Activated CD8-positive, alpha-beta memory T cell treated with anti-CD3 and anti-CD28 coated beads, Interleukin-2, amount 50 U/mL, for 1 hour (primary cell): ENCODE measurements around the gene TMEM59L.

ENCODE experiments used
- DNase-seq: peaks from one replicate; pipeline ENCODE4 v3.0.0-alpha.2; 2020; ENCODE audit errors: extremely low read depth

Gene TMEM59L

GRCh38 chr19:18637673-18638630, 25.3 kb downstream of the TMEM59L start:
- no peak for DNase-seq

DNA sequence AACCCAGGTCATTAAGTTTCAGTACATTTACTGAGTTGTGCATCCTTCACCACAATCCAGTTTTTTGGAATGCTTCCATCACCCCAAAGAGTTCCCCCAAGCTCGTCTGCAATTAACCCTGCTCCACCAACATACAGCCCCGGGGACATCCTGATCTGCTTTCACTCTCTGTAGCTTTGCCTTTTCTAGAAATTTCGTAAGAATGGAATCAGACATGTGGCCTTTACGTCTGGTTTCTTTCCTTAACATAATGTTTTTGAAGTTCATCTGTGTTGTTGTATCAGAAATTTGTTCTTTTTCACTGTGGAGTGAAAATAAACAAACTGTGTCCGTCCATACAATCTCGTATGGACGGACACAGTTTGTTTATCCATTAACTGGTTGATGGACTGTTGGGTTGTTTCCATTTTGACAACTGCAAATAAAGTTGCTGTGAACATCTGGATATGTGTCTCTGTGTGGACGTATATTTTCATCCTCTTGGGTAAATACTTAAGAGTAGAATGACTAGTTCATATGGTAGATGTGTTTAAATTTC, 27.1 kb downstream of the TMEM59L start:
- no peak for DNase-seq

DNA sequence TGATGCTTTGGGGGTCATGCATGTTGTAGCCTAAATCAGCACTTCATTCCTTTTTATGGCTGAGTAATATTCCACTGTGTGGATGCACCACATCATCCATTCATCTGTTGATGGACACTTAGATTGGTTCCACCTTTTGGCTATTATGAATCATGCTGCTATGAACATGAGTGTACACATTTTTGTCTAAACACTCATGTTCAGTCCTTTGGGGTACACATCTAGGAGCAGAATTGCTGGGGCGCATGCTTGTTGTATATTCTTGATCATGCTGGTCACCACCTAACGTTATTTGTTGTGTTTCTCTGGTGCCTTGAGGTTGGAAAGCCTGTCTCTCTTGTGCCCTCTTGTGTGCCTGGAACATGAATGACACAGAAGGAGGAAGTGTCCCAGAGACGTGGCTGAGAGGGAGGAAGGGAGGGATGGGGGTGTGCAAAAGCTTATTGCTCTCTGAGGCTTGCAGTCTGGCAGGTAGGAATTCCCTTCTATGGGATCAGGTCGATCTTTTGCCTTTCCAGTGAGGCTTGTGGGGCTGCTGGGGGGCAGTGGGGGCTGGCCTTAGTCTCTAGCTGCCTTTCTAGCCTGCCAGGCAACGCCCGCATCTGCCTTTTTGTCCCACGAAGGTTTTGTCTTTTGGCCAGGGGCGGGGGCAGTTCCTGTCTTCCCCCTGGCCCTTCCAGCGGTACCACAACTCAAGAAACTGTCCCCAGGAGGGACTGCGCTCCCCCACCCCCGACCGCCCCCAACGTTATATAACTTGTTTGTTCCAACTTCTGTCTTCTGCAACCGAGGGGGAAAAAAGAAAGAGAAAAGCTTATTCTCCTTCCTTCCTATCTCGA, 31.7 kb downstream of the TMEM59L start:
- no peak for DNase-seq

- no peak for DNase-seq
These were observed 32.4 kb downstream of the TMEM59L start for GRCh38 chr19:18645035-18645511.

DNA sequence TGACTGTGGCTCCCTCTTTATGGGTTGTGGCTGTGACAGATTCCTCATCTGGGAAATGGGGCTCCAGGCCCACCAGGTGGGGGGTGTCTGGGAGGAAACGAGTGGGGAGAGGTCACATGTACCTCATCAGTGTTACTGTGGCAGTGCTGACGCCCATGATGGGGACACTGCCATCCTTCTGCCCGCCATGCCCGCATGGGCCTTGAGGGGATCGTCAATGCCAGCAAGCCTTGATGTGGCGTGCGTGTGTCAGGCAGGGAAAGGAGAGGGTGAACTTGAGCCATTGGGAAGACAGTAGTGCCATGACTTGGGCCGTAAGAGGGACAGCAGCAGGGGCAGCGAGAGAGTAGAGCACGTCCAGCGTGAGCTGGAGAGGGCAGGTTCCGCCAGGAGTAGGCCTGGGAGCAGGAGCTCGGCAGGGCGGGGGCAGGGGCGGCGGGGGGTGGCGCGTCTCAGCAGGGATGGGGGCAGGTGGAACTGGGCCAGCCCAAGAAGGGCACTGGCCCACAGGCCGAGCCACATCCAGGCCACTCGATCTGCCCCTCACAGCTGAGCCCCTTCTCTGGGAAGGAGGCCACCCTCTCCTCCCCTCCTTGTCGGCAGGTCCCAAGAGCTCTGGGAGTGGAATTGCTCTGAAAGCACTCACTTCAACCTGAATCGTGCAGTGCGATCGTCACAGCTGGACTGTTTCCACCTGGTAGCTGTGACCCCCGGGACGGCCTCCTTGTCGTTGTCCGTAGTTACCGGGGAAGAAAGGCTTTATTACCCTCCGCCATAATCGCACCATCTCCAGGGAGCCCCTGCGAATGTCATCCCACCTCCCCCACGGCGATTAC, 34.1 kb downstream of the TMEM59L start:
- DNase-seq = no peak

GRCh38 chr19:18647371-18647767, 34.7 kb downstream of the TMEM59L start:
- DNase-seq = no peak

- no peak for DNase-seq
These were observed 35.1 kb downstream of the TMEM59L start for GRCh38 chr19:18647807-18648206.

DNA sequence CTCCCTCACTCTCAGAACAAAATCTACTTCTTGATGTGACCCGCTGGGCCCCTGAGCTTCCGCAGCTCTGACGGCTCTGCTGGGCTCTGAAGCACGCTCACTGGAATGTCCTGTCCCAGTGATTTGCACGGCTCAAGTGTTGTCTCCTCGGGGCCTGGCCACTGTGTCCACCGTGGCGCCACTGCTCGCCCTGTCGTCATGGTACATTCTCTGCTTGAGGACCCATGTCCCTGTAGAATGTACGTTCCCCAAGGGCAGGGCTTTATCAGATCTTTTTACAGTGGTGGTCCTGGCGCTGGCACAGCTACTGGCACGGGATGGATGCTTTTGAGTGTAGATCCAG, 36.3 kb downstream of the TMEM59L start:
- DNase-seq = no peak

GRCh38 chr19:18649371-18650020, 36.8 kb downstream of the TMEM59L start:
- no peak for DNase-seq

- no peak for DNase-seq
These were observed 37.3 kb downstream of the TMEM59L start for GRCh38 chr19:18650021-18650390.

DNA sequence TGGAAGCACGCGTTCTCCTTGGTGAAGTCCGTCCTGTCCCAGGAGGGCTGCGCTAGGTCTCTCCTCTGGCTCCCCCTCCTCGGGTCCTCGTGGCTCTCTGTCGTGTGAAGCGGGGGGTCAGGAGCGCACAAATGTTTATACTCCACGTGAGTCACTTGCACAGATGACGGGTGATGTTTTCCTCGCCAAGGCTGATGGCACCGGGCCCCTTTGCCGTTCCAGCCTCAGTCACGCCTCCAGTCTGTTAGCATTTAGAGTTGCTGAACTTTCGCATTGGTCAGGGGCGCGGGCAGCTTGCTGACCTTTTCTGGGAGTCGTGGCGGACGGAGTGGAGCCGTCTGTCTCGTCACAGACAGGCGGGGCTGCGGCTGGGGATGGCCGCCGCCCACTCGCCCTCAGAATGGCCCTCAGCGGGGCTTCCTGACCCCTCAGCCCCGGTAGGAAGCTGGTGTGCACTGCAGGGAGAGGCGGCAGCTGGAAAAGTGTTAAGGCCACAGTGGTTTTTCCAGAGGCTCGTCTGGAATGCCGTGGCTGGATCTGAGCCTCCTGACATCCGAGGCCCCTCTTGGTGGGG, 37.9 kb downstream of the TMEM59L start:
- no peak for DNase-seq

- no peak for DNase-seq
These were observed 38.6 kb downstream of the TMEM59L start for GRCh38 chr19:18651300-18651699.

- DNase-seq = no peak
These were observed 39.1 kb downstream of the TMEM59L start for GRCh38 chr19:18651733-18652132.

DNA sequence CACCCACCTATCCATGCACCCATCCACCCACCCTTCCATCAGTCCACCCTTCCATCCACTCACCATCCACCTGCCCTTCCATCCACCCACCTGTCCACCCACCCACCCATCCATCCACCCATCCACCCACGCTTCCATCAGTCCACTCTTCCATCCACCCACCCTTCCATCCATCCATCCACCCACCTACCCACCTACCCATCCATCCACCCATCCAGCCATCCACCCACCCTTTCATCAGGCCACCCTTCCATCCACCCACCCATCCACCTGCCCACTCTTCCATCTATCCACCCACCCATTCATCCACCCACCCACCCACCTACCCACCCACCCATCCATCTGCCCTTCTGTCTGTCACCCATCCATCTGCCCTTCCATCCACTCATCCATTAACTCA, 41.2 kb downstream of the TMEM59L start:
- no peak for DNase-seq

- DNase-seq = no peak
These were observed 41.8 kb downstream of the TMEM59L start for GRCh38 chr19:18654469-18654868.

DNA sequence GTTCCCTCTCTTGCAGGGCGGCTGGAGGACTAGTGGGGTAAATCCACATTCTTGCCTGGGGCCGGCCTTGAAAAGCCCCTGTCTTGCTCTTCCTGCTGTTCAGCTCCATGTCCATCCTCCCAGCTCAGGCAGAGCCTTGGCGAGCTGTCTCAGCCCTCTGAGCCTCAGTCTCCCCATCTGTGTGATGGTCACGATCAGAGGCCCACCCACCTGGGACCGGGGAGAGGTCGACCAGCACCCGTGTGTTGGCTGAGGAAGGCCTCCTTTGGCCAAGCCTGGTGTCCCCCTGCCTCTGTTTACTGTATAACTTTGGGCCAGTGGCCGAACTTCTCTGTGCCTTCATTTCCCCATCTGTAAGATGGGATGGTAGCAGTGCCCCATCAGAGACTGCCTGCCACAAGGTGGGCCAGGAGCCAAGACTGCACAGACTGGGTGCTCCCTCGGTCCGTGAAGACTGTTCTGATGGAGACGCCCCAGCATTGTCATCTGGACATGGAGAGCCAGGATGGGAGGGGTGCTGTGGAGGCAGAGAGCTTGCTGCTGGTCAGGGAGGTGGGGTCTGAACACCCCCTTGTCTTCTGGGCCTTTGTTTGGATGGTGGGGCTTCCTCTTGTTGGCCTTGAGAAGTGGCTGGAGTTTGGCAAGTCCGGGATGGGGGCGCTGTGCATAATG, 42.6 kb downstream of the TMEM59L start:
- no peak for DNase-seq

- DNase-seq = no peak
These were observed 43.8 kb downstream of the TMEM59L start for GRCh38 chr19:18656337-18657086.

DNA sequence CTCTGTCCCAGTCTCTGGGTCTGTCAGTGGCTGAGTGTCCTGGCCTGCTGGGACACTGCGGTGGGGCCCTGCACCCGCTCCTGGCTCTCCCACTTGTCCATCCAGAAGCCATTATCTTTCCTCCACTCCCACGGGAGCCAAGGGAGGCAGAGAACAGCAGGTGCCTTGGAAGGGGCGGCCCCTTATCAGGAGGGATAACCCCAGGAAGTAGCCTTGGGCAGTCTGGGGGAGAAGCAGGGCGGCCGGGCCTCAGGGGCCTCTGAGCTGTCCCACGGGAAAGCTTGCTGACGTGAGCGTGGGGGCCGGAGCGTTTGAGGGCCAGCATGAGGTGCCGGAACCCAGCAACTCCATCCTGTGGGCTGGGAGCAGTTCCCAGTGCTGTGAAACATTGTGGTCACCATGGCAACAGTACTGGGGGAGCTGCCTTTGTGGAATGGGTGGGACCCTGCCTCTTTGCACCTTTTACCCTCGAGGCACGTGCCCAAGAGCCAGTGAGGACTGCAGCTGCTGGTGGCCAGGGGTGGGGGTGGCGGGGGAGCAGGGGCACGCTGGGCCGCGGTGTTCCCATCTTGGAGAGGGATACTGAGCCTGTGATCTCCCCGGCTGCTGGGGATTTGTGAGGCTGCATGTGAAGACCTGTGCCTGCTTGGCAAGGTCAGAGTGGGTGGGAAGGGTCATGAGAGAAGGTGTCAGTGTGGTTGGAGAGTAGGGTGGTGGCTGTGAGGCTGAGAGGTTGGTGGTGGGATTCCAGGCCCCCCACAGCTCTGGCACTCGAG, 45.1 kb downstream of the TMEM59L start:
- DNase-seq = no peak
